GM10248 (cell line): ENCODE data around the gene DRC3.
A peak's percentile ranks its signal among the peaks of the same experiment; 100 is the strongest.

ENCODE experiments used
- CTCF ChIA-PET: fragments of 300-600 bp; sonication (Branson Sonifier 250); formaldehyde crosslinking; extraction: SDS; loops from one replicate; lab custom pipeline; 2021; ENCODE audit warnings: antibody characterized with exemption; lab: Yijun Ruan, JAX
- POLR2A ChIA-PET: fragments of 350-650 bp; sonication (Branson Sonifier 250); formaldehyde crosslinking; extraction: SDS; loops from one replicate; lab custom pipeline; 2020; ENCODE audit warnings: antibody characterized with exemption; lab: Yijun Ruan, JAX
- DNase-seq: peaks from one replicate; pipeline ENCODE4 v3.0.0; 2012; ENCODE audit errors: extremely low spot score
- TF ChIP-seq, protein P1 (sequence below): IDR thresholded peaks from 2 replicates; pipeline ENCODE4 v1.5.1; 2012; ENCODE audit warnings: mild to moderate bottlenecking, low read depth; ENCODE audit errors: extremely low read depth, missing control alignments, control extremely low read depth

Gene DRC3

DNA sequence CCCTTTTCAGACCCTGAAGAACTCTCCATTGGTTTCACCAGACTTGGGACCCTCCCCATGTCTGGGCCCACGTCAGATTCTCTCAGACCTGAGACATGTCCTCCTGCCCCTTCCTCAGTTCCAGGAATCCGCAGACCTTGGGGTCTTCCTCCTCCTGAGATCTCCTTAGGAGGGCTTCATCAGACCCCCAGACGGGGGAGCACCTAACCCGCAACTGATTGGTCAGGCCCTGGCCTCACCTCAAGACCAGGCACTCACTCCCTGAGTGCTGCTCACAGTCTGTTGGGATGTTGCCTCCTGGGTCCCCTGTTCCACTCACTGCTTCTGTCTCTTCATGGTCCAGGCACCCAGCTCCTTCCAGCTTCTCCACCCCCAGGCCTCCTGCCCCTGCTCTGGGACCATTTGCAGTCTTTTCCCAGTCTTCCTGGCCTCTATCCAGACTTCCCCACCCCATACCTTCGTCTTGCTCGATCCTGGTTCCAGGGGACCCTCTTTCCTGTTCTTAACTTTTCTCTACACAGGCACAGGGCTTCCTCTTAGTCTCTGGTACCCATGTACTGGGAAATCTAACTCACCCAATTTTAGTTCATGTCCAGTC, 67.7 kb downstream of the DRC3 start:
- CTCF ChIA-PET: no interaction called here
- POLR2A ChIA-PET: no interaction called here
- TF ChIP-seq, protein P1, sequence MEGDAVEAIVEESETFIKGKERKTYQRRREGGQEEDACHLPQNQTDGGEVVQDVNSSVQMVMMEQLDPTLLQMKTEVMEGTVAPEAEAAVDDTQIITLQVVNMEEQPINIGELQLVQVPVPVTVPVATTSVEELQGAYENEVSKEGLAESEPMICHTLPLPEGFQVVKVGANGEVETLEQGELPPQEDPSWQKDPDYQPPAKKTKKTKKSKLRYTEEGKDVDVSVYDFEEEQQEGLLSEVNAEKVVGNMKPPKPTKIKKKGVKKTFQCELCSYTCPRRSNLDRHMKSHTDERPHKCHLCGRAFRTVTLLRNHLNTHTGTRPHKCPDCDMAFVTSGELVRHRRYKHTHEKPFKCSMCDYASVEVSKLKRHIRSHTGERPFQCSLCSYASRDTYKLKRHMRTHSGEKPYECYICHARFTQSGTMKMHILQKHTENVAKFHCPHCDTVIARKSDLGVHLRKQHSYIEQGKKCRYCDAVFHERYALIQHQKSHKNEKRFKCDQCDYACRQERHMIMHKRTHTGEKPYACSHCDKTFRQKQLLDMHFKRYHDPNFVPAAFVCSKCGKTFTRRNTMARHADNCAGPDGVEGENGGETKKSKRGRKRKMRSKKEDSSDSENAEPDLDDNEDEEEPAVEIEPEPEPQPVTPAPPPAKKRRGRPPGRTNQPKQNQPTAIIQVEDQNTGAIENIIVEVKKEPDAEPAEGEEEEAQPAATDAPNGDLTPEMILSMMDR: no peak
- DNase-seq: no peak

DNA sequence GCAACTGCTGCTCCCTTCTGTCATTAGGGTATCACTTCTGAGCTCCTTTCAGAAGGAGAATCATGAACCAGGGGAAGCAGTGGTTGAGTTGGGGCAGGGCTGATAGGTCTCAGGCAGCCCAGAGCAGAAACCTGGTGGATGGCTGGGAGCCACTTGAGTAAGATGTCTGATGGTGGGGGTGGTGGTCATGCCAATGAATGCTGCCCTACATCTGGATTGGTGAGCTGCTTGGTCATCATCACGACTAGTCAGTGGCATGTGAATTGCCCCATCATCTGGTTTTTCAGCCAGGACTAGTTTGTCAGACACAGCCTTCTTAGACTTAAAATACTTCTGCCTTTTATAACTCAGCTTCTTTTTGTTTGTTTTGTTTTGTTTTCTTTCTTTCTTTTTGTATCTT, 69.1 kb downstream of the DRC3 start:
- DNase-seq: no peak
- ChIA-PET POLR2A (interaction anchor here (0.8 kb wide), 1 partner anchor 371 kb away, joined by 3 read pairs; no protein-coding TSS in a partner anchor), CTCF (interaction anchor here (0.6 kb wide), 1 partner anchor 152 kb away, joined by 3 read pairs; no protein-coding TSS in a partner anchor)

DNA sequence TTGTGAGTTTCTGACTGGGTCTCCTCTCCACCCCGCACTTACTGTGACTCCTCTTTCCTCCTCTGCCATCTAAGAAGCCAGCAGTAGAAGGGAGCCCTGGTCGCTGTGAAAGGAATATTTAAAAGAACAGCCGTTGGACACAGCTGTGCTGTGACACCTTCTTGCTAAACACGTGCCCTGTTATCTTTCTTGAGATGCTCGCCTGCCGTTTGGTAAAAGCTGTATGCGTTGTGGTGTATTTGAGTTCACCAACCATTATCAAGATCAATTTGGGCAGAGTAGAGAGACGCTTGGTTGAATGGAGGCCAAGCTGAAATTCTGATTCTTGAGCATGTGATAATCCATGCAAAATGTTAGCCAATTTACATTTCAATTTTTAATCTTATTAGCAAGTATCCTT, 70.3 kb downstream of the DRC3 start:
- TF ChIP-seq, protein P1: no peak
- ChIA-PET POLR2A (no interaction called here), CTCF (no interaction called here)
- no peak for DNase-seq

More for the DNA sequence above, 69.1 kb downstream of the DRC3 start:
- TF ChIP-seq, protein P1: no peak

DNA sequence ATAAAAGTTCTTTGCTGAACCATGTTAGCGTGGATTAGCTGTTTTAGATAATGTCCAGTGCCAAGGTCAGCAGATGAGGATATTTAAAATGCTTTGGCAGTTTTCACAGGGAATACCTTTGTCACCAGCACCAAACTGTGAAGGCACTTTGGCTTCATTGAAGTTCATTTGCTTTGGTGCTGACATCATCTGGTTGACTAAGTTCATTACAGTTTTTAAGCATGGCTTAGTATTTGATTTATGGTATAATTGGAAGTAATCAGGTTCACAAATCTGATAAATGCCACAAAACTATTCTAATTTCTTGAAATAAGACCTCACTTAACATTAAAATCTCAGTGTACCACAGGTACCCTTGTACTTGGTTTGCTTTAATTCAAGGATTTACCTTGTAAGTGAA, 70.8 kb downstream of the DRC3 start:
- ChIA-PET CTCF (no interaction called here), POLR2A (no interaction called here)

DNA sequence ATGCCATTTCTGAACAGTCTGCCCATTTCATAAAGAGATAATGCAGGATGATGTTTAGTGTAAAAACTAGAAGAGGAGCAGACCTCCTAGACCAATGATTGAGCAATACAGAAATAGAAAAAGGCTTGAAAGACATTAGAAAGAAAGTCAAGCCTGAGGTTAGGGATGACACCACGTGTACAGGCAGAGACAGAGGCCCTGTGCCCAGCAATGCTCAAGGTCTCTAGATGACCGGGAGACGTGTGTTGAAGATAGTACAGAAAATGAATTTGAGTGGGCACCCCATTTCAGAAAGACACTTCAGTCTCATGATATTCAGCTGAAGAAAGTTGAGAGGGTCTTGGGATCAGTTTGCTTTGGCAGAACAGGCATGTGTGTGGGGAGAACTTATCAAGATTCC, 71.9 kb downstream of the DRC3 start:
- no peak for DNase-seq
- ChIA-PET POLR2A (no interaction called here), CTCF (no interaction called here)
- TF ChIP-seq, protein P1: no peak

More for the DNA sequence above, 70.8 kb downstream of the DRC3 start:
- DNase-seq: no peak
- TF ChIP-seq, protein P1: peak; percentile 36

DNA sequence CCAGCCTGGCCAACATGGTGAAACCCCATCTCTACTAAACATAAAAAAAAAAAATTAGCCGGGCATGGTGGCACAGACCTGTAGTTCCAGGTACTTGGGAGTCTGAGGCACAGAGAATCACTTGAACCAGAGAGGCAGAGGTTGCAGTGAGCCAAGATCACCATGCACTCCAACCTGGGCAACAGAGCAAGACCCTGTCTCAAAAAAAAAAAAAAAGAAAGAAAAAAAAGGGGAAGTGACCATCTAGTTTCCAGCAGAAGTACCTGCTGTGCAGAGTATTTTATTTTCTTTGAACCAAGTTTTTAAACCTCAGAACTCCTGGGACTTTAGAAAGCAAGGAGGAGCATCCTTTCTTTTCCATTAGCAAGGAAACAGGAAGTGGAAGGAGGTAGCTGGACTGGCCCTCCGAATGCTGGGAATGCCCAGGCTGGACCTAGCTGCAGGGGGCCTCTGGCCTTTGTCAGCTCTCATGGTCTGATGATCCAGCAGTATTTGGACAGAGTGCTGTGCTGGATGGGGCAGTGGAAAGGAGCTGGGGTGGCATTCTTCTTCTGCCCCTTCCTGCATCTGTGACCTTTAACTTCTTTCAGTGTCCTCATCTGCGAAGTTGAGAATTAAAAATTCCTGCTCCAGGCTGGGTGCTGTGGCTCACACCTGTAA, 73.2 kb downstream of the DRC3 start:
- ChIA-PET POLR2A (no interaction called here), CTCF (interaction anchor here (1.9 kb wide), 1 partner anchor 10 kb away, joined by 8 read pairs; no protein-coding TSS in a partner anchor)
- TF ChIP-seq, protein P1: no peak
- DNase-seq: no peak
